SIG-M5 treated with dmso at 0.1 percent for 504 hours (cell line): ENCODE data around the gene IGFN1.
"Not testable (repeated sequence)": the region's sequence is repeated elsewhere in the genome, so short reads cannot be mapped to it uniquely, and the experiment has no call there.

ENCODE experiments used
- DNase-seq: peaks from one replicate; lab custom pipeline; 2025; ENCODE audit not compliant: unreplicated experiment; lab: John Stamatoyannopoulos, UW

The IGFN1 gene

GRCh38 chr1:201163036-201163435 is 27.6 kb upstream of the IGFN1 start:
- not testable (repeated sequence) for DNase-seq

GRCh38 chr1:201163707-201164106 is 26.9 kb upstream of the IGFN1 start:
- DNase-seq: no peak

GRCh38 chr1:201164645-201165044 is 26.0 kb upstream of the IGFN1 start:
- no peak for DNase-seq

- DNase-seq: no peak
These were observed 23.3 kb upstream of the IGFN1 start for GRCh38 chr1:201167041-201167991.

GRCh38 chr1:201169203-201169602 is 21.4 kb upstream of the IGFN1 start:
- DNase-seq: no peak

- DNase-seq: no peak
These were observed 20.6 kb upstream of the IGFN1 start for GRCh38 chr1:201169971-201170532.

- DNase-seq: peak; percentile 95
These were observed 20.0 kb upstream of the IGFN1 start for GRCh38 chr1:201170533-201171062.

GRCh38 chr1:201171063-201172036 is 19.3 kb upstream of the IGFN1 start:
- no peak for DNase-seq

- no peak for DNase-seq
These were observed 18.3 kb upstream of the IGFN1 start for GRCh38 chr1:201172326-201172725.

GRCh38 chr1:201172999-201173610 is 17.5 kb upstream of the IGFN1 start:
- DNase-seq: peak; percentile 93

GRCh38 chr1:201173736-201174135 is 16.9 kb upstream of the IGFN1 start:
- peak; percentile 31 for DNase-seq

GRCh38 chr1:201175820-201176500 is 14.7 kb upstream of the IGFN1 start:
- DNase-seq: no peak

- DNase-seq: peak; percentile 20
These were observed 13.7 kb upstream of the IGFN1 start for GRCh38 chr1:201176940-201177339.

GRCh38 chr1:201178718-201179117 is 11.9 kb upstream of the IGFN1 start:
- no peak for DNase-seq

- no peak for DNase-seq
These were observed 10.5 kb upstream of the IGFN1 start for GRCh38 chr1:201180141-201180540.

GRCh38 chr1:201180901-201181300 is 9.7 kb upstream of the IGFN1 start:
- no peak for DNase-seq

GRCh38 chr1:201181323-201181722 is 9.3 kb upstream of the IGFN1 start:
- DNase-seq: no peak

- no peak for DNase-seq
These were observed 8.9 kb upstream of the IGFN1 start for GRCh38 chr1:201181726-201182125.

- DNase-seq: no peak
These were observed 7.4 kb upstream of the IGFN1 start for GRCh38 chr1:201183209-201183608.

GRCh38 chr1:201183753-201184152 is 6.9 kb upstream of the IGFN1 start:
- DNase-seq: no peak
